HepG2 (cell line): ENCODE results near the gene ANAPC5. TPM values are rescaled to one million over a fixed set of nuclear protein-coding genes. Genes with fewer than 3 reads are reported as not detected.

Experiments used
- HDAC6 ChIP-seq: fragments of 200-600 bp; sonication (generic); IDR thresholded peaks from 2 replicates; pipeline ENCODE4 v1.7.0; 2017; ENCODE audit warnings: mild to moderate bottlenecking, antibody characterized with exemption, low read length, low read depth
- JUN ChIP-seq: sonication (generic); formaldehyde crosslinking; IDR thresholded peaks from 2 replicates; pipeline ENCODE4 v1.4.0; 2020; ENCODE audit warnings: mild to moderate bottlenecking, missing genetic modification reagents
- MTF2 ChIP-seq: sonication (generic); formaldehyde crosslinking; IDR thresholded peaks from 2 replicates; pipeline ENCODE4 v1.5.0; 2020; ENCODE audit warnings: missing genetic modification reagents, borderline replicate concordance
- NCOA5 ChIP-seq: sonication (generic); formaldehyde crosslinking; IDR thresholded peaks from 2 replicates; pipeline ENCODE4 v1.4.0; 2020; ENCODE audit warnings: missing genetic modification reagents
- POGZ ChIP-seq: sonication (generic); formaldehyde crosslinking; IDR thresholded peaks from 2 replicates; pipeline ENCODE4 v1.4.0; 2020; ENCODE audit warnings: mild to moderate bottlenecking, missing genetic modification reagents
- SKI ChIP-seq: fragments of 450-650 bp; IDR thresholded peaks from one replicate; pipeline ENCODE4 v1.6.1; 2018; ENCODE audit warnings: mild to moderate bottlenecking; ENCODE audit not compliant: partially characterized antibody
- SOX13 ChIP-seq, 3 experiments: fragments of 450-650 bp in 1 of 3; sonication (generic) in 1 of 3; formaldehyde crosslinking in 1 of 3; IDR thresholded peaks in 2 of 3; conservative IDR thresholded peaks in 1 of 3; 2 replicates each; pipeline versions ENCODE4 v1.5.0 to v1.6.1; 2016 to 2020; ENCODE audit warnings: antibody characterized with exemption in 1 of 3, mild to moderate bottlenecking in 1 of 3, missing compliant biosample characterization in 1 of 3, missing genetic modification reagents in 1 of 3, moderate library complexity in 1 of 3
- TOPORS ChIP-seq: sonication (generic); formaldehyde crosslinking; IDR thresholded peaks from 2 replicates; pipeline ENCODE4 v1.8.0; 2023; ENCODE audit warnings: mild to moderate bottlenecking, missing genetic modification reagents
- ZNF20 ChIP-seq: sonication (generic); formaldehyde crosslinking; IDR thresholded peaks from 2 replicates; pipeline ENCODE4 v1.4.0; 2020; ENCODE audit warnings: mild to moderate bottlenecking, moderate library complexity, missing genetic modification reagents
- ZNF446 ChIP-seq: sonication (generic); formaldehyde crosslinking; IDR thresholded peaks from 2 replicates; pipeline ENCODE4 v1.5.0; 2020; ENCODE audit warnings: mild to moderate bottlenecking, missing genetic modification reagents
- ZNF451 ChIP-seq: sonication (generic); formaldehyde crosslinking; IDR thresholded peaks from 2 replicates; pipeline ENCODE4 v1.5.0; 2020; ENCODE audit warnings: mild to moderate bottlenecking, missing genetic modification reagents
- ZNF558 ChIP-seq: sonication (generic); formaldehyde crosslinking; IDR thresholded peaks from 2 replicates; pipeline ENCODE4 v1.9.0; 2022; ENCODE audit warnings: mild to moderate bottlenecking, missing genetic modification reagents, borderline replicate concordance
- ZNF567 ChIP-seq: sonication (generic); formaldehyde crosslinking; IDR thresholded peaks from 2 replicates; pipeline ENCODE4 v1.8.1; 2023; ENCODE audit warnings: mild to moderate bottlenecking, missing genetic modification reagents, borderline replicate concordance
- ZNF761 ChIP-seq: sonication (generic); formaldehyde crosslinking; conservative IDR thresholded peaks from 2 replicates; pipeline ENCODE4 v1.4.0; 2020; ENCODE audit warnings: mild to moderate bottlenecking, missing genetic modification reagents
- ZSCAN20 ChIP-seq: sonication (generic); formaldehyde crosslinking; IDR thresholded peaks from 2 replicates; pipeline ENCODE4 v1.4.0; 2020; ENCODE audit warnings: missing genetic modification reagents, mild to moderate bottlenecking, borderline replicate concordance
- polyA plus RNA-seq, 8 experiments: library from polyadenylated mRNA; depleted of rRNA in 3 of 8; stranded (reverse) in 7 of 8; unstranded in 1 of 8; fragments of >200 nt; fragmentation: Illumina TruSeq in 4 of 8; extraction: Trizol in 4 of 8; gene quantifications; 2 replicates each; pipeline versions ENCODE4 v1.2.1 to v1.2.3, GENCODE V29; 2011 to 2016; ENCODE audit warnings: low read depth in 4 of 8, missing spikeins in 1 of 8, mixed read lengths in 1 of 8; ENCODE audit not compliant: insufficient read depth in 1 of 8
- total RNA-seq, 5 experiments: library from RNA; depleted of rRNA; stranded (reverse); fragments of >200 nt; fragmentation: Illumina TruSeq; extraction: Trizol; gene quantifications; 2 replicates each; pipeline ENCODE4 v1.2.3, GENCODE V29; 2016; ENCODE audit warnings: low read depth in 1 of 5
- TF ChIP-seq, protein P1 (sequence below): sonication (generic); formaldehyde crosslinking; IDR thresholded peaks from 2 replicates; pipeline ENCODE4 v1.4.0; 2020; ENCODE audit warnings: missing genetic modification reagents, borderline replicate concordance
- TF ChIP-seq, protein P2 (sequence below): sonication (generic); formaldehyde crosslinking; conservative IDR thresholded peaks from 2 replicates; pipeline ENCODE4 v1.8.0; 2022; ENCODE audit warnings: mild to moderate bottlenecking, moderate library complexity, missing genetic modification reagents
- TF ChIP-seq, protein P3 (sequence below): sonication (generic); formaldehyde crosslinking; IDR thresholded peaks from 2 replicates; pipeline ENCODE4 v1.9.0; 2021; ENCODE audit warnings: missing genetic modification reagents, mild to moderate bottlenecking, borderline replicate concordance
- TF ChIP-seq, protein P4 (sequence below): sonication (generic); formaldehyde crosslinking; IDR thresholded peaks from 2 replicates; pipeline ENCODE4 v1.4.0; 2020; ENCODE audit warnings: mild to moderate bottlenecking, missing genetic modification reagents

Gene ANAPC5
- total and polyA plus RNA-seq, 2 of the 13 experiments (the other 11 are each of a cell fraction or from before 2014, with no cell fraction given), result 146 to 161 TPM

DNA sequence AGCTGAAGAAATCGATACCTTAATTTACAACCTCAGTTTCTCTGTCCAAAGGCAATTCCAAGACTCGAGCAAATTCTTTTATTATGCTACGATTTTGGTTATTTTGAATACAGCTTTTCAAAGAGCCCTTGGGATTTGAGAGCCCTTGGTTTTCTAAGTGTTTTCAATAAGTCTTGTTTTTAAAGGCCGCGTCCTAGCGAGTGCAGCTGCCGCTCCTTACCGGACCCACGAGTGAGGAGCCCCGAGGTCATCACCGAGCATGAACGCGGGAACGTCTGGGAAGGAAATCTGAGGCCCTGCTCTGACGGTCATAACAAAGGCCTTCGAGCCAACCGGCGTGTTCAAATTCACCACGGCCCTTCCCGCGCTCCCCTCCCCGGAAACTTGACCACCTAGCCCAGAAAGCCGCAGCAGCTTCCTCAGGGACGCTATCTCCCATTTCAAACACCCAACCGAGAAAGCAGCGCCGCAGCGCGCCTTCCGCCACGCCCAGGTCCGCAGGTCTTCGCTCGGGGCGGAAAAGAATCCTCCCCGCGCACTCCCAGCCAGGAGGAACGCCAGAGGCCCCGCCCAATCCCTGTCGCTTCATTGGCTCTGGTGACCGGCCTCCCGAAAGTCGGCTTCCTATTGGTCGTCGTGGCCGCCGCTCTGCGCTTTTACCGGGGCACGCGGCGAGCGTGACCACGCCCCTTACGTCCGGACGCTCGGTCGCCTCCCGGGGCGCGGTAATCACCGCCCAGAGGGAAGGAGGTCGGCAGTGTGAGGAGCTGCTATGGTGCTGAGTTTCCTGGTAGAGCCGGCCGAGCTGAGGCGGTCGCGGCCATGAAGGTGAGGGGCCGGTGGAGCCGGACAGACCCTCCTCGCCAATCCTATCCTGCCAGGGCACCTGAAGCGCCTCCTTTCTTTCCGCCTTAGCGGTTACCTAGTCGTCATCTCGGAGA is 47.5 kb upstream of the ANAPC5 start, which contains the start of gene RNF34 (continued):
- peak; percentile 93 for TF ChIP-seq ZNF446 (CRISPR knock-in tag)
- TF ChIP-seq HDAC6, result no peak
- TF ChIP-seq ZNF558, result peak; percentile 53; the same call in 1 of the 2 replicates
- TF ChIP-seq NCOA5 (CRISPR knock-in tag), result no peak
- no peak for TF ChIP-seq ZNF567
- TF ChIP-seq ZSCAN20 (CRISPR knock-in tag), result peak; percentile 75; the same call in 1 of the 2 replicates
- TF ChIP-seq, protein P1, sequence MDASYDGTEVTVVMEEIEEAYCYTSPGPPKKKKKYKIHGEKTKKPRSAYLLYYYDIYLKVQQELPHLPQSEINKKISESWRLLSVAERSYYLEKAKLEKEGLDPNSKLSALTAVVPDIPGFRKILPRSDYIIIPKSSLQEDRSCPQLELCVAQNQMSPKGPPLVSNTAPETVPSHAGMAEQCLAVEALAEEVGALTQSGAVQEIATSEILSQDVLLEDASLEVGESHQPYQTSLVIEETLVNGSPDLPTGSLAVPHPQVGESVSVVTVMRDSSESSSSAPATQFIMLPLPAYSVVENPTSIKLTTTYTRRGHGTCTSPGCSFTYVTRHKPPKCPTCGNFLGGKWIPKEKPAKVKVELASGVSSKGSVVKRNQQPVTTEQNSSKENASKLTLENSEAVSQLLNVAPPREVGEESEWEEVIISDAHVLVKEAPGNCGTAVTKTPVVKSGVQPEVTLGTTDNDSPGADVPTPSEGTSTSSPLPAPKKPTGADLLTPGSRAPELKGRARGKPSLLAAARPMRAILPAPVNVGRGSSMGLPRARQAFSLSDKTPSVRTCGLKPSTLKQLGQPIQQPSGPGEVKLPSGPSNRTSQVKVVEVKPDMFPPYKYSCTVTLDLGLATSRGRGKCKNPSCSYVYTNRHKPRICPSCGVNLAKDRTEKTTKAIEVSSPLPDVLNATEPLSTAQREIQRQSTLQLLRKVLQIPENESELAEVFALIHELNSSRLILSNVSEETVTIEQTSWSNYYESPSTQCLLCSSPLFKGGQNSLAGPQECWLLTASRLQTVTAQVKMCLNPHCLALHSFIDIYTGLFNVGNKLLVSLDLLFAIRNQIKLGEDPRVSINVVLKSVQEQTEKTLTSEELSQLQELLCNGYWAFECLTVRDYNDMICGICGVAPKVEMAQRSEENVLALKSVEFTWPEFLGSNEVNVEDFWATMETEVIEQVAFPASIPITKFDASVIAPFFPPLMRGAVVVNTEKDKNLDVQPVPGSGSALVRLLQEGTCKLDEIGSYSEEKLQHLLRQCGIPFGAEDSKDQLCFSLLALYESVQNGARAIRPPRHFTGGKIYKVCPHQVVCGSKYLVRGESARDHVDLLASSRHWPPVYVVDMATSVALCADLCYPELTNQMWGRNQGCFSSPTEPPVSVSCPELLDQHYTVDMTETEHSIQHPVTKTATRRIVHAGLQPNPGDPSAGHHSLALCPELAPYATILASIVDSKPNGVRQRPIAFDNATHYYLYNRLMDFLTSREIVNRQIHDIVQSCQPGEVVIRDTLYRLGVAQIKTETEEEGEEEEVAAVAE (CRISPR knock-in tag), result no peak
- TF ChIP-seq, protein P2, sequence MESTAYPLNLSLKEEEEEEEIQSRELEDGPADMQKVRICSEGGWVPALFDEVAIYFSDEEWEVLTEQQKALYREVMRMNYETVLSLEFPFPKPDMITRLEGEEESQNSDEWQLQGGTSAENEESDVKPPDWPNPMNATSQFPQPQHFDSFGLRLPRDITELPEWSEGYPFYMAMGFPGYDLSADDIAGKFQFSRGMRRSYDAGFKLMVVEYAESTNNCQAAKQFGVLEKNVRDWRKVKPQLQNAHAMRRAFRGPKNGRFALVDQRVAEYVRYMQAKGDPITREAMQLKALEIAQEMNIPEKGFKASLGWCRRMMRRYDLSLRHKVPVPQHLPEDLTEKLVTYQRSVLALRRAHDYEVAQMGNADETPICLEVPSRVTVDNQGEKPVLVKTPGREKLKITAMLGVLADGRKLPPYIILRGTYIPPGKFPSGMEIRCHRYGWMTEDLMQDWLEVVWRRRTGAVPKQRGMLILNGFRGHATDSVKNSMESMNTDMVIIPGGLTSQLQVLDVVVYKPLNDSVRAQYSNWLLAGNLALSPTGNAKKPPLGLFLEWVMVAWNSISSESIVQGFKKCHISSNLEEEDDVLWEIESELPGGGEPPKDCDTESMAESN (CRISPR knock-in tag), result peak; percentile 71
- TF ChIP-seq ZNF761 (CRISPR knock-in tag), result peak; percentile 66; the same call in 1 of the 2 replicates
- no peak; the same call in 1 of the 2 replicates for TF ChIP-seq TOPORS
- TF ChIP-seq JUN (CRISPR knock-in tag), result no peak
- TF ChIP-seq, protein P3, sequence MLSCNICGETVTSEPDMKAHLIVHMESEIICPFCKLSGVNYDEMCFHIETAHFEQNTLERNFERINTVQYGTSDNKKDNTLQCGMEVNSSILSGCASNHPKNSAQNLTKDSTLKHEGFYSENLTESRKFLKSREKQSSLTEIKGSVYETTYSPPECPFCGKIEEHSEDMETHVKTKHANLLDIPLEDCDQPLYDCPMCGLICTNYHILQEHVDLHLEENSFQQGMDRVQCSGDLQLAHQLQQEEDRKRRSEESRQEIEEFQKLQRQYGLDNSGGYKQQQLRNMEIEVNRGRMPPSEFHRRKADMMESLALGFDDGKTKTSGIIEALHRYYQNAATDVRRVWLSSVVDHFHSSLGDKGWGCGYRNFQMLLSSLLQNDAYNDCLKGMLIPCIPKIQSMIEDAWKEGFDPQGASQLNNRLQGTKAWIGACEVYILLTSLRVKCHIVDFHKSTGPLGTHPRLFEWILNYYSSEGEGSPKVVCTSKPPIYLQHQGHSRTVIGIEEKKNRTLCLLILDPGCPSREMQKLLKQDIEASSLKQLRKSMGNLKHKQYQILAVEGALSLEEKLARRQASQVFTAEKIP (CRISPR knock-in tag), result no peak
- TF ChIP-seq SKI, result no peak
- 0 out of 2 replicates have a peak, but pooled peaks have one; percentile 19 for TF ChIP-seq ZNF451
- TF ChIP-seq MTF2 (CRISPR knock-in tag), result 0 out of 2 replicates have a peak, but pooled peaks have one; percentile 73
- TF ChIP-seq, protein P4, sequence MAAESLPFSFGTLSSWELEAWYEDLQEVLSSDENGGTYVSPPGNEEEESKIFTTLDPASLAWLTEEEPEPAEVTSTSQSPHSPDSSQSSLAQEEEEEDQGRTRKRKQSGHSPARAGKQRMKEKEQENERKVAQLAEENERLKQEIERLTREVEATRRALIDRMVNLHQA (CRISPR knock-in tag), result no peak
- peak; percentile 72; the same call in 1 of the 2 replicates for TF ChIP-seq ZNF20
- no peak for TF ChIP-seq SOX13 (IDR thresholded peaks at IDR 0.05)
- TF ChIP-seq SOX13 (CRISPR knock-in tag; conservative IDR thresholded peaks at IDR 0.05 in 1 of 2, IDR thresholded peaks at IDR 0.05 in 1 of 2), result peak in 1 of 2 experiments; percentile 11; a peak in 1 of 4 replicates
- peak; percentile 82 for TF ChIP-seq POGZ (CRISPR knock-in tag)
